ENCODE results near the gene CASP2. TPM values are rescaled to one million over a fixed set of nuclear protein-coding genes. Genes with fewer than 3 reads are reported as not detected.

CASP2 gene
- total RNA-seq, result 100 to 1,000 TPM in 1 of 2 donors, 10 to 100 TPM in 1; 82.0 to 118 TPM

- Mint-ChIP-seq H3K27ac (peak within 1 kb of the TSS; percentile 92 to 96), H3K36me3 (peaks cover 33 to 61% of the 10 kb centered on the region in 2 donors), H3K9me3 (peaks cover 5 to 10% of the 10 kb centered on the region in 2 donors)
- DNase-seq (ENCODE audit: low spot score in 2 of 2) (peak; percentile 99), ATAC-seq (peak; percentile 94 to 95)
These were observed at the start of gene CASP2 for GRCh38 chr7:143287935-143288826. Gene CASP2, plus strand, starts transcription at chr7:143288351. Its CDS starts 105 bp downstream, at chr7:143288456.

DNA sequence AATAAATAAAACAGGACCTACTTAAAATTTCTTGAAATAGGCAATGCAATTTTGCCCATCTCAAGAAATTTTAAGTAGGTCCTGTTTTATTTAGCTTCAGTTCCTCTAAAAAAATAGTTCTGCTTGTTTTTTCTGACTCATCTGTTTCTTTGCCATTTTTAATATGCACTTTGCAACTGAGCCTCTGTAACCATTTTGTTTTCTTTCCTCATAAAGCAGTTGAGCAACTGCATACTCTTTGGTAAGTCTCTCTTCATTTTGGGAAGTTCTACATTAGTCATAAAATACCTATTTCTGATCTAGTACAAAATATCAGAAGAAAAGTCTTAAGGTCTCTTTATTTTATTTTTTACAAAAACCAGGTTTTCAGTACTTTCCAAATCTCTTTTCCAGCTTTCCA lies 48.3 kb upstream of the CASP2 start:
- Mint-ChIP-seq H3K9me3 (peaks cover 22 to 23% of the 10 kb centered on the region in 2 donors), H3K27ac (no peak overlapping the region), H3K36me3 (peaks cover 16 to 22% of the 10 kb centered on the region in 2 donors)
- no peak for ATAC-seq
- no peak for DNase-seq (ENCODE audit: low spot score in 2 of 2)

GRCh38 chr7:143240291-143241168 lies 47.6 kb upstream of the CASP2 start:
- ATAC-seq, result peak; percentile 77 to 82
- DNase-seq (ENCODE audit: low spot score in 2 of 2), result peak in 1 of 2 donors; percentile 61
- H3K36me3 Mint-ChIP-seq, result peaks cover 18 to 19% of the 10 kb centered on the region in 2 donors
- no peak overlapping the region for H3K27ac Mint-ChIP-seq
- peaks cover 19 to 21% of the 10 kb centered on the region in 2 donors for H3K9me3 Mint-ChIP-seq

DNA sequence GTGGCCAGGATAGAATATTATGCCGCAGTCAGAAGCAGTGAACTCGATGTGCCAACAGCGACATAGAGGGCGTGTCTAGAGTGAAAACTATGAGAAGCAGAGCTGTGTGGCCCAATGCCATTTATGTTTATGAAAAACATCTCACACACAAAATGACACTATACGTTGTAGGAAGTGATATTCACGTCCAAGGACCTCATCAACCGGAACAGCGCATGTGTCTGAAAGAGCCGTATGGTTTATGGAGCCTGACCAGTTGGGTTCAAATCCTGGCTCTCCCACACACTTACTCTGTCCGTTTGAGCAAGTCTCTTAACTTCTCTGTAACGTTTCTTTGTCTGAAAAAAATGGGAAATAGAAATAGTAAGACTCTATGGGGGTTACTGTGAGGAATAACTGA lies 45.8 kb upstream of the CASP2 start:
- no peak for DNase-seq (ENCODE audit: low spot score in 2 of 2)
- peaks cover 2 to 9% of the 10 kb centered on the region in 2 donors for H3K9me3 Mint-ChIP-seq
- peak overlapping the region in 1 of 2 donors; percentile 62 for H3K27ac Mint-ChIP-seq

DNA sequence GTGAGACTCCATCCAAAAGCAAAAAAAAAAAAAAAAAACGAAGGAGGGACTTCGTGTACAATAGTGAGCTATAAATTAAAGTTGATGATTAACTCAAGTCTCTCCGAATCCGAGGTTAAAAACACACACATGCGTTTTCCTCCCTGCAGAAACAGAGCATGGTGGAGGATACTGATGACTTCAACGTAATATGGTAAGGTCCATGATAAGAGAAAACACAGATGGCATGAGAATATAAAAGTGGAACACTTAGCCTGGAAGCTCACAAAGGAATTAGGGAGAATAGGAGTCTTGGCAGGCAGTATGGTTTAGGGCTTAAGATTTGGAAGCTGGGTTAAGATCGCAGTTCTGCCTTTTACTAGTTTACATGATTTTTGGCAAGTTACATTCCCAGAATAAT lies 45.0 kb upstream of the CASP2 start:
- DNase-seq (ENCODE audit: low spot score in 2 of 2) (no peak), ATAC-seq (no peak)
- peaks cover 0 to 19% of the 10 kb centered on the region in 2 donors for H3K36me3 Mint-ChIP-seq
- no peak overlapping the region for H3K27ac Mint-ChIP-seq
- peaks cover 0 to 8% of the 10 kb centered on the region in 2 donors for H3K9me3 Mint-ChIP-seq

More for the DNA sequence above, 45.8 kb upstream of the CASP2 start:
- no peak for ATAC-seq
- H3K36me3 Mint-ChIP-seq, result peaks cover 1 to 21% of the 10 kb centered on the region in 2 donors

GRCh38 chr7:143243614-143244013 lies 44.5 kb upstream of the CASP2 start:
- Mint-ChIP-seq H3K27ac (peak overlapping the region in 1 of 2 donors; percentile 19), H3K36me3 (peaks cover 0 to 19% of the 10 kb centered on the region in 2 donors), H3K9me3 (peaks cover 0 to 8% of the 10 kb centered on the region in 2 donors)
- DNase-seq (ENCODE audit: low spot score in 2 of 2) (no peak), ATAC-seq (no peak)

DNA sequence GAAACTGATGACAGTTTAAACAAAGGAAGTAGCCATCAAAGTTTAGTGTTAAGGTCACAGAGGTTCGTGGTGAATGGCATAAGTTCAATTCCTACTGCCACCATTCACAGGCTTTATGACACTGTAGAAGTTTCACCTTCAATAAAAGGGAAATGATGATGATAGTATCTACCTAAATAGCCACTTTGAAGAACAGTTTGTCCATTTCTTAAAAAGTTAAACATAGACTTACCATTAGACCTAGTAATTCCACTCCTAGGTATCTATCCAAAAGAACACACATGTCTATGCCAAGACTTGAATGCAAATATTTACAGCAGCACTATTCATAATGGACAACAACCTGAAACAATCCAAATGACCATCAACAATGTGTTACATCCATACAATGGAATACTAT lies 43.8 kb upstream of the CASP2 start:
- DNase-seq (ENCODE audit: low spot score in 2 of 2) (no peak), ATAC-seq (no peak)
- peaks cover 7 to 25% of the 10 kb centered on the region in 2 donors for H3K36me3 Mint-ChIP-seq
- H3K27ac Mint-ChIP-seq, result no peak overlapping the region
- H3K9me3 Mint-ChIP-seq, result peaks cover 0 to 8% of the 10 kb centered on the region in 2 donors

DNA sequence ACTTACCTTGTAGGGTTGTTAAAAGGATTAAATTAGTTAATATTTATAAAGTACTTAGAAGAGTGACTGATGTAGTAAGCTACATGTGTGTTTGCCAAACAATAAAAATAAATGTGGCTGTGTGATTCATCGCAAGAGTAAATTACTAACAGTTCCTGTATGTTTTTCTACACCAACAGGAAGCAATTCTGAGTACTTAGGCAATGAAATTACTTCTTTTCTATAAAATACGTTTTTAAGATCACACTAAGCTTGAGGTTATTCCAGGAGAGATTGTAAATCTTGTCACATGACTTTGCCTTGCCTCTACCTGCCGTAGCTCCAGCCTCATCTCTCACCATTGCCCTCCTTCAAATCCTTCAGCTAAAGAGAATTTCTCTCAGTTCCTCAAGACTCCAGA lies 43.0 kb upstream of the CASP2 start:
- Mint-ChIP-seq H3K36me3 (peaks cover 7 to 33% of the 10 kb centered on the region in 2 donors), H3K27ac (peak overlapping the region; percentile 35 to 93), H3K9me3 (peaks cover 0 to 15% of the 10 kb centered on the region in 2 donors)
- peak in 1 of 2 donors; percentile 25 for DNase-seq (ENCODE audit: low spot score in 2 of 2)
- ATAC-seq, result peak; percentile 69 to 78

DNA sequence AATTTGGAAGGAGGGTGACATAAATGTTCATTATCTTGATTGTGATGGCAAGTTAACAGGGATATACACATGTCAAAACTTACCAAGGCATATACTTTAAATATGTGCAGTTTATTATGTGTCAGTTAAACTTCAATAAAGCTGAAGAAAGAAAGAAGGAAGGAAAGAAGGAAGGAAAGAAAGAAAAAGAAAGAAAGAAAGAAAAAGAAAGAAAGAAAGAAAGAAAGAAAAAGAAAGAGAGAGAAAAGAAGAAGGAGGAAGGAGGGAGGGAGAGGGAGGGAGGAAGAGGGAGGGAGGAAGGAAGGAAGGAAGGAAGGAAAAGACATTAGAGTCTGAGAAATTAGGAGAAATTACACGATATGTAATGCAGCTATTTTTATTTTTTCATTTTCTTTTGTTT lies 40.8 kb upstream of the CASP2 start:
- H3K27ac Mint-ChIP-seq, result no peak overlapping the region
- peaks cover under 1 to 18% of the 10 kb centered on the region in 2 donors for H3K9me3 Mint-ChIP-seq
- ATAC-seq, result no peak
- no peak for DNase-seq (ENCODE audit: low spot score in 2 of 2)
- peaks cover 9 to 43% of the 10 kb centered on the region in 2 donors for H3K36me3 Mint-ChIP-seq

DNA sequence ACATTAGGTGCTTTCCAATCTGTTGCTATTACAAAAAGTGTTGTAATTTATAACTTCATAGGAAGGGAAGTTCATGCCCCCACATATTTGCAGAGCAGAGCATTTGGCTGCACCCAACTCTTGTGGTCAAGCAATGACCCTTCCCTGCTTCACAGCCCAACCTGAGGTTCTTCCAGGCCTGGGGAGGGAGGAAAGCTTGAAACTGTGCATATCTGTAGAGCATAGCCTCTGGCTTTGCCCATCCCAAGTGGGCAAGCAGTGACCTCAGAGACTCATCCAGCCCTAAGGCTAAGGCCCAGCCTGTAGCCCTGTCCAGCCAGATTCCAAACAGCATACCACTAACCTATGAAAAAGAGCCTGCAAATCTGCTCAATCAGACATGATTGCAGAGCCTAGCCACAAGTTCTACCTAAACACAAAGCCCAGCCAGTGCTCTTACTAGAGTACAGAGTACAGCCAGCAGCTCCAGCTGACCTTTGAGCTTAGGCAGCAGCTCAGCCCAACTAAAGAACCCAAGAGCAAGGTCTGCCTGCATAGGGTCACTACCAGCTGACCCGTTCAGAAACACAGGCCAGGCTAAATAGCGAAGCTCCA lies 39.3 kb upstream of the CASP2 start:
- DNase-seq (ENCODE audit: low spot score in 2 of 2), result no peak
- peaks cover 4 to 28% of the 10 kb centered on the region in 2 donors for H3K9me3 Mint-ChIP-seq
- ATAC-seq, result no peak
- H3K27ac Mint-ChIP-seq, result no peak overlapping the region
- peaks cover 20 to 58% of the 10 kb centered on the region in 2 donors for H3K36me3 Mint-ChIP-seq

- no peak for ATAC-seq
- Mint-ChIP-seq H3K36me3 (peaks cover 25 to 65% of the 10 kb centered on the region in 2 donors), H3K9me3 (peaks cover 4 to 34% of the 10 kb centered on the region in 2 donors), H3K27ac (no peak overlapping the region)
- DNase-seq (ENCODE audit: low spot score in 2 of 2), result no peak
These were observed 38.0 kb upstream of the CASP2 start for GRCh38 chr7:143250199-143250598.

DNA sequence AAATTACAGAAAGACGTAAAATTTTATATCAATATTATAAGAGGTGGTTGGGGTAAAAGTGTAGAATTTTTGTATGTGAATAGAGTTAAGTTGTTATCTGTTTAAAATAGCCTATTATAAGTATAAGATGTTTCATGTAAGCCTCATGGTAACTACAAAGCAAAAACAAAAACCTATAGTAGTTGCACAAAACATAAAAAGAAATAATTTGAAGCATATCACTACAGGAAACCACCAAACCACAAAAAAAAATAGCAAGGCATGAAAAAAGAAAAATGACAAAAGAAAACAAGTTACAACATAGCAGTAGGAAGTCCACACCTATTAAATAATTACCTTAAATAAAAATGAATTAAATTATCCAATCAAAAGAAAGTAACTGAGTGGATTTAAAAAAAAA lies 37.3 kb upstream of the CASP2 start:
- no peak for DNase-seq (ENCODE audit: low spot score in 2 of 2)
- peaks cover 4 to 34% of the 10 kb centered on the region in 2 donors for H3K9me3 Mint-ChIP-seq
- peaks cover 25 to 60% of the 10 kb centered on the region in 2 donors for H3K36me3 Mint-ChIP-seq
- no peak overlapping the region for H3K27ac Mint-ChIP-seq
- ATAC-seq, result peak in 1 of 2 donors; percentile 37

DNA sequence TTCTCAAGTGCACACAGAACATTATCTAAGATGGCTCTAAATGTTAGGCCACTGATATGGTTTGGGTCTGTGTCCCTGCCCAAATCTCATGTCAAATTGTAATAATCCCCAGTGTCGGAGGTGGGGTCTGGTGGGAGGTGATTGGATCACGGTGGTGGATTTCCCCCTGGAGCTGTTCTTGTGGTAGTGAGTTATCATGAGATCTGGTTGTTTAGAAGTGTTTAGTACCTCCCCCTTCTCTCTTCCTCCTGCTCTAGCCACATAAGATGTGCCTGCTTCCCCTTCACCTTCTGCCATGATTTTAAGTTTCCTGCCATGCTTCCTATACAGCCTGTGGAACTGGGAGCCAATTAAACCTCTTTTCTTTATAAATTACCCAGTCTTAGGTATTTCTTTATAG lies 36.1 kb upstream of the CASP2 start:
- H3K9me3 Mint-ChIP-seq, result peaks cover 4 to 31% of the 10 kb centered on the region in 2 donors
- ATAC-seq, result peak; percentile 46 to 66
- H3K27ac Mint-ChIP-seq, result peak overlapping the region; percentile 2 to 31
- no peak for DNase-seq (ENCODE audit: low spot score in 2 of 2)
- peaks cover 25 to 48% of the 10 kb centered on the region in 2 donors for H3K36me3 Mint-ChIP-seq

DNA sequence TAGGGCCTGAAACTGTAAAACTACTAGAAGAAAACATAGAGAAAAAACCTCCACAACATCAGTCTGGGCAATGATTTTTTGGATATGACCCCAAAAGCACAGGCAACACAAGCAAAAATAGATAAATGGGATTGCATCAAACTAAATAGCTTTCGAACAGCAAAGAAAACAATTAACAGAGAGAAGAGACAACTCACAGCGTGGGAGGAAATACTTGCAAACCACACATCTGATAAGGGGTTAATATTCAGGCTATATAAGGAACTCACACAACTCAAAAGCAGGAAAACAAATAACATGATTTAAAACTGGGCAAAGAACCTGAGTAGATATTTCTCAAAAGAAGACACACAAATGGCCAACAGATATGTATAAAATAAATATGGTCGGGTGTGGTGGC lies 32.6 kb upstream of the CASP2 start:
- DNase-seq (ENCODE audit: low spot score in 2 of 2), result no peak
- ATAC-seq, result no peak
- Mint-ChIP-seq H3K27ac (peak overlapping the region in 1 of 2 donors; percentile 16), H3K9me3 (peaks cover 4 to 24% of the 10 kb centered on the region in 2 donors), H3K36me3 (peaks cover 19 to 37% of the 10 kb centered on the region in 2 donors)

GRCh38 chr7:143256325-143256724 lies 31.8 kb upstream of the CASP2 start:
- Mint-ChIP-seq H3K9me3 (peaks cover 4 to 24% of the 10 kb centered on the region in 2 donors), H3K36me3 (peaks cover 19 to 37% of the 10 kb centered on the region in 2 donors), H3K27ac (no peak overlapping the region)
- ATAC-seq (peak in 1 of 2 donors; percentile 36), DNase-seq (ENCODE audit: low spot score in 2 of 2) (no peak)

- Mint-ChIP-seq H3K27ac (no peak overlapping the region), H3K36me3 (peaks cover 19 to 34% of the 10 kb centered on the region in 2 donors), H3K9me3 (peaks cover 4 to 29% of the 10 kb centered on the region in 2 donors)
- peak in 1 of 2 donors; percentile 15 for ATAC-seq
- DNase-seq (ENCODE audit: low spot score in 2 of 2), result no peak
These were observed 31.2 kb upstream of the CASP2 start for GRCh38 chr7:143256932-143257331.

Data from activated naive CD4-positive, alpha-beta T cell treated with anti-CD3 and anti-CD28 coated beads, Interleukin-2, amount 50 U/mL, for 72 hours (primary cell).